HG02884 (cell line): ENCODE data around the gene KBTBD3.

Source experiments
- ATAC-seq: cut with Tn5 transposase; IDR thresholded peaks from one replicate; pipeline ENCODE4 v1.9.1; 2021; ENCODE audit warnings: mild to moderate bottlenecking, moderate library complexity; ENCODE audit not compliant: unreplicated experiment

Gene KBTBD3, protein sequence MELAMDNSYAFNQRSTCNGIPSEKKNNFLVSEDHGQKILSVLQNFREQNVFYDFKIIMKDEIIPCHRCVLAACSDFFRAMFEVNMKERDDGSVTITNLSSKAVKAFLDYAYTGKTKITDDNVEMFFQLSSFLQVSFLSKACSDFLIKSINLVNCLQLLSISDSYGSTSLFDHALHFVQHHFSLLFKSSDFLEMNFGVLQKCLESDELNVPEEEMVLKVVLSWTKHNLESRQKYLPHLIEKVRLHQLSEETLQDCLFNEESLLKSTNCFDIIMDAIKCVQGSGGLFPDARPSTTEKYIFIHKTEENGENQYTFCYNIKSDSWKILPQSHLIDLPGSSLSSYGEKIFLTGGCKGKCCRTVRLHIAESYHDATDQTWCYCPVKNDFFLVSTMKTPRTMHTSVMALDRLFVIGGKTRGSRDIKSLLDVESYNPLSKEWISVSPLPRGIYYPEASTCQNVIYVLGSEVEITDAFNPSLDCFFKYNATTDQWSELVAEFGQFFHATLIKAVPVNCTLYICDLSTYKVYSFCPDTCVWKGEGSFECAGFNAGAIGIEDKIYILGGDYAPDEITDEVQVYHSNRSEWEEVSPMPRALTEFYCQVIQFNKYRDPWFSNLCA

DNA sequence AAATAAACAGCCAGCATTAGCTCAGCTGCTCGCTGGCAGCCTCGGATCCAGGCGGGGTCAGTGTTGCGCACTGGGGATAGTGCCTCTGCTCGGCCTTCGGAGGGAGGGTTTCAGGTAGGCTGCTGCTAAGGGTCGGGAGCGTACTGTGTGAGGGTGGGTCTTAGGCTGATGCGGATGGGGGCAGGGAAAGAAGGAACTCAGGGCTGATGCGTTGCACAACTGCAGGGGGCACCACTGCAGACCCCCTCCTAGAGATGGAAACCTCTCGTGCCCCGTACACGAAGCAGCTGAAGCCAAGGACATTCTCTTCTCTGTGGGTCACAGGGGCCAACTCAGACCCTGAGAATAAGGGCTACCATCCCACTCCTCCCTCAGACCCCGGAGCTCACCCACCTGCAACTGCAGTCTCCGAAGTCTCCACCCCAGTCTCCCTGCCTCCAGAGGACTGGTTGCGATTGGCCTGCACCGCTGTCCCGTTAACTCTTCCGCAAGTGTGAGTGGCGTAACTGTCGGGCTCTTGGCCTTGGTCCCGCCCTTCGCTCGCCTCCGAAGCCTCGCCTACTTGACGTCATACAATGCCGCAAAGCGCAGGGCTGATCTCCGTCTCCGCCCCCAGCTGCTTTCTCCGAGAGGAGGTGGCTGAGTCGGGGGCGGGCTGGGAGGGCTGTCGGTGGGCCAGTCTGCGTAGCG is at the start of gene KBTBD3:
Gene KBTBD3, minus strand, starts transcription at position 429 of the 690 bp plus-strand sequence. CDS start 18,250 bp downstream, outside the sequence.
- peak; percentile 93 for ATAC-seq

DNA sequence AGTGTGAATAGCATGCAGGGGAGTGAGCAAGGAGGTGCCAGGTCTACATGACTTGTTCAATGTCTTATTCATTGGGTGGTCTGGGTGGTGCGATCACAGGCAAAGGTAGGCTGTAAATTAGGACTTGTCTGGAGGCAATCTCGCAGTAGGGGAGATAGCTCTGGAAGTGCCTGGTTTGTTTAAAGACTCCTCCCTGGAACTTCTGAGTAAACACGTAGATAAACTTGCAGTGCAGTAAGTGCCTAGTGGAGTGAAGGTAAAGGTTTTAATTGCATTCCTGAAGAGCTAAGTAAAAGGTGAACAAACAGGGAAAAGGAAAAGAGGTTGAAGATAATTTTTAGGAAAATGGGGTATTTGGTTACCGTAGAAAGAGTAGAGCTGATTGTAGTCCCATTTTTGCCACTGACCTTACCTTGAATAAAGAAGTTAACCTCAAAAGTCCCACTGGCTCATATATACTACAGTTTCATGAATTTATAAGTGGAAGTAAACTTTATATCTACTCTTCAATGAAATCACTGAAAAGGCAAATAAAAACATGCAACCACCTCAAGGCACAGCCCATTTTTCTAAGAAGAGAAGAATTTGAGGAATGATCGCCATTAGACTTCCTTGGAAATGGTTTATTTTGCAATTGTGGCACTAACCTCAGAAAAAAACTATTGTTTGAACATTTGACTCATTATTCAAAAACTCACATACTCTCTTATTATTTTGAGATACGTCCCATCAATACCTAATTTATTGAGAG is 44.6 kb upstream of the KBTBD3 start:
- no peak for ATAC-seq

DNA sequence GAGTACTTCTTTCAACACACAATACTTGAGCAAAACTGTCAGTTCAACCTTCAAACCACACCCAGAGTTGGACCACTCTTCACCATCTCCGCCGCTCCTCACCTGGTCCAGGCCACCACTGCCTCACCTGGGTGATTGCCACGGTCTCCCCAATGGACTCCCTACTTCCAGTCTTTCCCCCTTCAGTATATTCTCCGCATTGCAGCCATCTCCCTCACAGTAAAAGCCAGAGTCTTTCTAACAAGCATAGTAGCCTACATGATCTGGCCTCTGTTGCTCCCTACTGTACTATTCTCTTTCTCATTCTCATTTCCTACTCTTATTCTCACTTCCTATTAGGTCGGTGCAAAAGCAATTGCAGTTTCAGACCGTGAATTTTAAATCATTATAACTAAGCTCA is 28.8 kb upstream of the KBTBD3 start:
- ATAC-seq: no peak

DNA sequence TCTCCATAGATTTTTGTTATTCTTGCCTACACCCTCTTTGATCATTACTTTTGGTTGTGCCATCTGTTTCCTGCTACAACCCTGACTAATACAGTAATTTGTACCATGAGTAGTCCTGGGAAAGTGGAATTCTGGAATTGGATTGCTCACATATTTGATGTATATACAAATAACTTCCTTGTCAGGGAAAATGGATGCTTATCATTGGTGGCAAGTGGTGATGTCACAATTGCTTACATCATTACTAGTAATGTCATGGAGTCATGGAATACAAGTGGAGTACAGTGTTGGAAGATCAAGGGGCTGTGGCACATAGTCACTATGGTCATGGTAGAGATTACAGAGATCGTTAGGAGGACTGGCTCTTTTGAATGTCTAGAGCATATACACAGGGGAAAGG is 24.7 kb upstream of the KBTBD3 start:
- ATAC-seq: no peak

DNA sequence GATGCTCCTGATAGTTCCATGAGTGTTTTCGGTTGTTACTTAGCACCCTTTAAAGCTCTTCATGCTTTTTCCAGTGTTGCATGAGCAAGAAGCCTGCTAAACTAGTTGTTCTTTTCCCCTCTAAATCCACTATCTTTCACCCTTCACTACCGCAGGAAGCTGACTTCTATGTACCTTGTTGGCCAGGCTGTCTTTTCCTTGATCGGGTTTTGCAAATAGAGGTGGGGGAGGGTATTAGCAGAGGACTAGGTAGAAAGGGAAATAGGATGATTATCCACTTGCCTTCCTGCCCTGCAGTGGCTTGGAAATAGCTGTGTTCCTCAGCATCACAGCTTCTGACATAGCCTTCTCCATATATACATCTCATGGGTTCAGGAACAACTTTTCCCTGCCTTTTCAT is 24.2 kb upstream of the KBTBD3 start:
- no peak for ATAC-seq

DNA sequence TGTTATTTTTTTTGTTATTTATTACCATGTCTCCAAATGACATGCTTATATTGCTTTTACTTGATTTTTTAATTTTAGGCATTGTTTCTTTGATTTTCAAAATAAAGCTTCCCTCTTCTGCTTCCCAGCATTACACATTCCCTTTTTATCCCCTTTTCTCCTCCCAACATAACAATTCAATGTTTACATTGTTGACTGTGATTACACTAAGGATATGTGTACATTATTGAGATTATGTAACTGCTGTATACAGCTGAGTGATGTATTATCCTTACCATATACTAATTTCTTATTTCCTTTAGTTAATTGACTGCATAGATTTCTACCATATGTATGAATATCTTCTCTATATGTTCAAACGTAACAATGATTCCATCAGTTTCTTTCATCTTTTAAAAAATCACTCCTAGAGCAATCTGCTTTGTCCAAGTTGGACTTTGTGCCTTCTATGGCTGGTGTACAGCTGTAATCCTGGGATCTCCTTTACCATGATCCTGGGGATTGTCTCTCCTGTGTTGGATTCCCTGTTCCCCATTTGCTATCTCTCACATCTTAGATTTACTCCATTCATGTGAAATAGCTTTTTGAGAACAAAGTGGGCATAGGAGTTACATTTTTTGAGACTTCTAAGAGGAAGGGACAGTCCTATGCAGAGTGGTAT is 21.9 kb upstream of the KBTBD3 start:
- ATAC-seq: no peak

DNA sequence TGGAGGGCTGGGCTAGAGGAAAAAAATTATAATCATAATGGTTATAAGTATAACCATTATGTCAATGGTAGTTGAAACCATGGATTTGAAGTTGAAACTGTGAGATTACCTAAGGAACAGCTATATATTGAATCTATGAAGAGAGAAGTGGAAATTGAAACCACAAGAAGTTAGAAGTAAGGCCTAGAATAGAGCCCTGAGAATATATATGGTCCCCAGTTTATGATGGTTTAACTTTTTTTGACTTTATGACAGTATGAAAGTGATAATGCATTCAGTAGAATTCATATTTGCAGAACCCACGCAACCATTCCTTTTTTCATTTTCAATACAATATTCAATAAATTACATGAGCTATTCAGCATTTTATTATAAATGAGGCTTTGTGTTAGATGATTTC is 15.3 kb upstream of the KBTBD3 start:
- ATAC-seq: no peak

DNA sequence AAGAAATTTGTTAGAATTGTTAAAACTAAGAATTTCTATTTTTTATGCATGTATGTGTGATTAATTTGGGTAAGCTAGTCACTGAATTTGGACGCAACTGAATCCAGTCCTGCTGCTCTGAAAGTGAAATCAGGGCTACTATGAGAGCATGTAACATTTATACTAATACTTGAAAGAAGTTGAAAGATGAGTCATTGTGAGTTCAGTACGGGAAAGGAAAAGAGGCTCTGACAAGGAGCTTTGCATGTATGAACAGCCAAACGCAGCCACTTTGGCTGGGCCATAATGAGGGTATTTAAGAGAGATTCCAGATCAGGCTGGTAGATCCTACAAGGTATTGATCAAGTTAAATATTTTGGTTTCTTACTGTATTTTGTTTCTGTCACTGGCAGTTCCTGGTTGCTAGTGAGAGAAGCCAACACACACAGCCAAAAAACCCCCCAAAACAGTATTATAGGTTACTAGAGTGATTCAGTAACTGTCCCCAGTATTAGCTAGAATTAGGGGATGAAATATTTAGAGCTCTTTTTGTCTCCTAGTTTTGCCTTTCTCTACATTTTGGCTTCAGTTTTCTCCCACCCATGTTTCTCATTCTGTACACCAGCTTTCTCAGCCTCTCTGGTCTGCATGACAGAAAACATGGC is 14.5 kb upstream of the KBTBD3 start:
- ATAC-seq: peak; percentile 98

DNA sequence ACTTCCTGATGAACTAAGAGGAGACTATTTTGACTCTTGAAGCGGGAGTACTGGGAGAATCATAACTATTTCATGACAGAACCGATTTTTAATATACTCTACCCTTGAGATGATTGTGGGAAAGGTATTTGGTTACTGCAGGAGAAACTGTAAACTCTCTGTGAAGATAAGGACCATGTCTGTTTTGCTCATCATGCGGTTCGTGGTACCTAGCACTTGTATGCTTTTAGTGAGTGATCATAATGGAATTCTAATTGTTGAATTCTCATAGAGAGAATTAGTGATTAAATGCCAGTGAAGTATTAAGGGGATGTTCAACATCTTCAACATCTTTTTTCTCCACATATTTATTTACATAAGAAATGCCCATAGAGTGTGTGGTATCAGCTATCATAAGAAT is 11.7 kb upstream of the KBTBD3 start:
- no peak for ATAC-seq

DNA sequence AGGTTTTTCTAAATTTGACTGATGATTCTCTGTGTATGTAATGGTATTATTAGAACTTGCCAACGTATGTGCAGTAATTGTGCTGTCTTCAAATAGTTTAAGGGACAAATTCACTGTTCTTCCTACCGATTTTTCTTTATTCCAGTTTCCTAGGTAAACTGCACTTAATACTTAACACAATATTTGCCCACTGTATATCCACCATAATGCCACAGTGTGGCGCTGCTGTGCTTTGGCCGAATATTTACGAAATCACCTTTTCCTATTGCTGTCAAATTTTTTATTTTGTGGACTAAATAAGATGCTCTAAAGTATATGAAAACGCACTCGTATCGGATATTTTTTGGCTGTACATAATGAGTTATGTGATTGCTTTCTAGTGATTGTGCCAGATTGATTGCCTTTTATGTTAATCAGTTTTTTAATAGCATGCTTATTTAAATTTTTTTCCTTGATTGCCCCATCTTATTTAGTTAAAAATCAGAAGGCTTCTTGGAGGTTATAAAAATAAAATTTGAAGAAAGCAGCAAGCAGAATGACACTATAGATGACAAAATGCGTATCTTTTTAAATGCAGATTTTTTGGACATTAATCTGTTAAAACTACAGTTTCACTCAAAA is 10.8 kb upstream of the KBTBD3 start:
- ATAC-seq: no peak

DNA sequence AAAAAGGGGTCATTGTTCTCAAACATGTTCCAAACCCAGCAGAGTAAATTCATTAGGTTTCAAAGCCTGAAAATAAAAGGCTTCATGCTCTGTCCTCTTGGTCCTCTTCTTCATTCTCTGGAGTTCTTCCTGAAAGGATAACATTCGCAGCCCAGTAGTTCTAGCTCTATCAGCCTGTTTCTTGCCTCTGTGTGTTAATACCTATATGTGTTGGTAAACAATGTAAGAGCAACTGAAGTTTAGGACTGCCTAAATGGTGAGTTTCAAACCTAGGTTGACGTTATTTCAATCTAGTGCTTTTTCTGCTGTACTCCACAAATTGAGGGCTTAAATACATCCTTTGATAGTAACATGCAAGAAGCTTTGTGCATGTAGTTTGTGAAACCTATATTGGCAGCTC is 9.7 kb upstream of the KBTBD3 start:
- ATAC-seq: no peak

DNA sequence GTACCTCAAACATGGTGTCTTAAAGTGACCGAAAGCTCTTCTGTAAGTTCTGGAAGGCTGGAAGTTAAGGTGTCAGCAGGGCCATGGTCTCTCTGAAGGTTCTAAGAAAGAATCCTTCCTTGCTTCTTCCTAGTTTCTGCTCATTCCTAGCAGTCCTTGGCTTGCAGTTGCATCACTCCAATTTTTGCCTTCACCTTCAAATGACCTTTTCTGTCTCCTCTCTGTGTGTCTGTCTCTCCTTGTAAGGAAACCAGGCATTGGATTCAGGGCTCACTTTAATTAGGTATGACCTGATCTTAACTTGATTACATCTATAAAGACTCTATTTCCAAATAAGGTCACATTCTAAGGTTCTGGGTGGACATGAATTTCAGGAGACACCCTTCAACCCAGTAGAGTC is 9.0 kb upstream of the KBTBD3 start:
- no peak for ATAC-seq

DNA sequence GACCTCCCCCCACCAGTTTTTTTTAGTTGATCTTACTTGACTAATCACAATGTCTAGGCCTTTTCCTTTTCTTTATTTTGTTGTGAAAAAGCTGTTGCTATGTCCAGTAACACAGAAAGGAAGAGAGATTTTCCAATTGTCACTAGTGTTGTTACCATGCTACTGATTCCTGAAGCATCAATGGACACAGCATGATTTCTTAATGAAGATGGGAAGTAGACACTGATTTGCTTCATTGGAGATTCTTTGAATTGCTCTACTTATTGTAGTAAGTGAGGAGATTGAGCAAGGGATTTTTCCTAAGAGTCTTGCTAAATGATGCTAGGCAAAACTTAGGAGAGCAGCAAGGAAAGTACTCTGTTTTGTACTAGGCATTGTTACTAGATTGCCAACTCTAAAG is 4.9 kb upstream of the KBTBD3 start:
- no peak for ATAC-seq

DNA sequence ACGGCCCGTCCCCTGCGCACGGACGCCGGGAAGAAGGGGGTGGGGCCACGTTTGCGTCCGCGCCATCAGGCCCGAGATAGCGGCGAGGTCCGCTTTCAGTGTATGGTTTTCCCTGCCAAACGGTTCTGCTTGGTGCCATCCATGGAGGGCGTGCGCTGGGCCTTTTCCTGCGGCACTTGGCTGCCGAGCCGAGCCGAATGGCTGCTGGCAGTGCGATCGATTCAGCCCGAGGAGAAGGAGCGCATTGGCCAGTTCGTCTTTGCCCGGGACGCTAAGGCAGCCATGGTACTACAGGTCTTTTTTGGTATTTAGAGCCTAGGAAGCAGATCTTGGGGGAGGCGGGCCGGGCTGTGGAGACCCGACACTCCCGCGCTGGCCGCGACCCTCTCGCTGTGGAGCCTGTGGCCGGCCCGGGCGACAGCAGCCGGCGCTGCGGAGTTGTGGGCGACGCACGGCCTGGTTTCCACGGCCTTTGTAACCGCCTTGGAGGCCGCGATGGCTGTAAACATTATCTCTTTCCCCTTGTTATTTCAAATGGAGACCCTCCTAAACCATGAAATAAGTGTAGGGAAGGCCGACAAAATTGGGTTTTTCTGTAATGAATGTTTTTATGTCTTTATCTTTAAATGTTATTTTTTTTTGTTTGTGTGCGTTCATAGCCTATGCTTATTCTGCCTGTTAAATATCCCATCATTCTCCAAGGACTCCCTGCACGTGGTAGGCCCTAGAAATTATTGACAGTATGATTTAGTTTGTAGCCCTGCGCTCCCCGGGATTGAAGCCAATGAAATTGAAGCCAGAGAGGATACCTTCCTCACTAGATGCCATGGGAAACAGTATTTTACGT is 685 bp upstream of the KBTBD3 start, which contains the start of gene AASDHPPT:
Gene AASDHPPT, plus strand, starts transcription at position 54 of the 847 bp plus-strand sequence. Its CDS starts 49 bp downstream, at position 103.
- ATAC-seq: peak; percentile 17

DNA sequence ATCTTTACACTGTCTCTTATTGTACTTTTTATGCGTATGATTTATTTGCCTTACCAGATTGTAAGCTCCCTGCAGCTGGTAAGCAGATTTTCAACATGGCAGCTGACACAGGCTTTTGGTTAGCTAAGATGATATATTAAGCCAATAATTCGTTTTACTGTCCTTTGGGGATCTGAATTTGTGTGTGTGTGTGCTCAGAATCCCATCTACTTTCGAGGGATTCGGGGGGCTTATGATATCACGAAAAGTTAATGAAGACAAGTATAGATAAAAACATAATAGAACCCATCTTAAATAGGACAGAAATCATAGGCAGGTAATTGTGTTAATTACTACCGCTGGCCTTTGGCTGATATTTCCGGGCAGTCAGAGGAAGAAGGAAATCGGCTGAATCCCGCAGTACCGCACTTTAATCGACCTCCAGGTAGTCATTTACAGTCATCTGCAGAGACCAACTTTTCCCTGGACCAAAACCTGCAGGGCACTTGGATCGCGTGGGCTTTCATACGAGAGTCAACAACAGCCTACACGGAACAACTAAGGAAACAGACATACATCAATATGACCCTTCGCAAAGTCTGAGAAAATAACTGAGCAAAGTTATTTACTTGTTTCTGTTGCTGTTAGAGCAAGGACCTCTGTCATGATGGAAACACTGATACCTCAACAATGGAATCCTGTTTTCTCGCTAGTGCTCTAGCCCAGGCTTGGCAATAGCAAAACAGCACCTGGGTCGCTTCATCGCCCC is 802 bp downstream of the KBTBD3 start:
- no peak for ATAC-seq

DNA sequence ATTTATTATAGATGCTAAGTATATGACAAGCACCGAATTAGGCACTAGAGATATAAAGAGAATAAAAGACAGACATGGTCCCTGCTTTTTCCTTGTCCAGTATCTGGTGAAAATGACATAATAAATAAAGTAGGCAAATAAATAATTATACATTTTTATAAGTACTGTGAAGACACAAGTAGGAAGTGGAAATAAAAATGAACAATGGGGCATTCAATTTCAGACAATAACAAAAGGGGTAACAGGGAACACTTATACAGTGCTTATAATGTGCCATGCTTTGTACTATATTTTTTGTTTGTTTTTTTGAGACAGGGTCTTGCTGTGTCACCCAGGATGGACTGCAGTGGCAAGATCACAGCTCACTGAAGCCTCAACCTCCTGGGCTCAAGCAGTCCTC is 4.3 kb downstream of the KBTBD3 start:
- no peak for ATAC-seq

DNA sequence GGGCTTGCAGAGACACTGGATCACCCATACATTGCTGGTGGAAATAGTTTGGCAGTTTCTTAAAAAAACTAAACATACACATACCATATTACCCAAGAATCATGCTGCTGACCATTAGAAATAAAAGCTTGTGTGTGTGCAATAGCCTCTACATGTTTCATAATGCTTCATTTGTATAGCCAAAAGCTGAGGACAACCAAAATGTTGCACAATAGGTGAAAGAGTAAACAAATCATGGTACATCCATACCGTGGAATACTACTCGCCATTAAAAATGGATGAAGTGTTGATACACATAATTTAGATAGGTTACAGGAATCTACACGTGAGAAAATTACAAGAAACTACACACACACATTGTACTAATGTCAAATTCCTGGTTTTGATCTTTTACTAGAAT is 6.5 kb downstream of the KBTBD3 start:
- no peak for ATAC-seq

DNA sequence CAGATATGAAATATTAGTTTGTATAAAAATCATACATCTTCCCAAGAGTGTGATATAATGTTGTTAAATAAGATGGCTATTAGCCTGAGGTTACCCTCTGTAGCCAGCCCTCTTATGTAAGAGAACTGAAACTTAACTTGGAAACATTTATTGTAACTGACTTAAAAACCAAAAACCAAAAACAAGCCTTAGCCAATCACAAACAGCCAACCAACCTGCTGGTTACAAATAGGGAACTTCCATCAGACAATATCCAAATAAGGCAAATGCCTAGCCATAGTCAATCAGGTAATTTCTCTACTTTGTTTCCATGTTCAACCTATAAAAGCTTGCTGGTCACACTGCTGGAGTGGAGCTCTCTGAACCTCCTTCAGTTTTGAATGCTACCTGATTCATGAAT is 14.1 kb downstream of the KBTBD3 start:
- peak; percentile 47 for ATAC-seq
